GM19455 (cell line): Measurements from ENCODE around the gene SOBP.
"Not testable (repeated sequence)": the region's sequence is repeated elsewhere in the genome, so short reads cannot be mapped to it uniquely, and the experiment has no call there.

Experiments used
- ATAC-seq: cut with Tn5 transposase; IDR thresholded peaks from one replicate; pipeline ENCODE4 v1.9.1; 2021; ENCODE audit not compliant: unreplicated experiment

The SOBP gene

DNA sequence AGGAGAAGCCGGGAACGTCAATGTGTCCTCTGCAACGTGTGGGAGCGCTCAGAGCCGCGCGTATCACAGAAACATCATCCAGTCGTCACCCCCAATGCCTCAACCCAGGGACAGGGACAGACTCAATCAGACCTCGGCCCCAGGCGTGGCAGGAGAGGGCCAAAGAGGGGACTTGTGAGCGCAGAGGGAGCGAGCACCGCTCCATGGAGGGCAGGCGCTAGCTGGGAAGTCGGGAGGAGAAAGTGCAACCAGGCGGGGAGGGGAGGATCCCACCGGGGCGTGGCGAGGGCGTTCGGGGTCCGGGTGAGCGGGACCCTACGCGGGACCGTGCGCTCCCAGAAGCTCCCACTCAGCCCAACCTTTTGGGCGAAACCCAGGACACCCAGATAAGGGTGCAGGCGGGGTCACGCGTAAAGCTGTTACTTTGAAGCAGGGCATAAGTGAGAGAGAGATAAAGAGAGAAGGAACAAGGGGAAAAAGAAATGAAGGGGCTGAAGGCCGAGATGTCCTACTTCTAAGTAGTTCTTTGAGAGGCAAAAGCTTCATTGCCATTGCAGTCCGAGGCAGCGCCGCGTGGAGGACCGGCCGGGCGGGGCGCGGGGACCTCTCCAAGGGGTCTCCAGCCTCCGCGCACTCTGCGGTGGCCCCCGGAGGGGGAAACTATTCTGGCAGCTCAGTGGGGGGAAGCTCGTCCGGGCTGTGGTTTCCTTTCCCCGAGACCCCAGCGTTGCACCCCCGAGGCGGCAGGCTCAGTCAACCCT is 862 bp upstream of the SOBP start:
- ATAC-seq = no peak

GRCh38 chr6:107490566-107491137 is 735 bp downstream of the SOBP start:
- ATAC-seq = no peak

- no peak for ATAC-seq
Observed at GRCh38 chr6:107491138-107491609, 1.3 kb downstream of the SOBP start.

- ATAC-seq = no peak
Observed at GRCh38 chr6:107491760-107492660, 2.1 kb downstream of the SOBP start.

- ATAC-seq = no peak
Observed at GRCh38 chr6:107493158-107494057, 3.5 kb downstream of the SOBP start.

GRCh38 chr6:107495196-107495643 is 5.3 kb downstream of the SOBP start:
- ATAC-seq = no peak

DNA sequence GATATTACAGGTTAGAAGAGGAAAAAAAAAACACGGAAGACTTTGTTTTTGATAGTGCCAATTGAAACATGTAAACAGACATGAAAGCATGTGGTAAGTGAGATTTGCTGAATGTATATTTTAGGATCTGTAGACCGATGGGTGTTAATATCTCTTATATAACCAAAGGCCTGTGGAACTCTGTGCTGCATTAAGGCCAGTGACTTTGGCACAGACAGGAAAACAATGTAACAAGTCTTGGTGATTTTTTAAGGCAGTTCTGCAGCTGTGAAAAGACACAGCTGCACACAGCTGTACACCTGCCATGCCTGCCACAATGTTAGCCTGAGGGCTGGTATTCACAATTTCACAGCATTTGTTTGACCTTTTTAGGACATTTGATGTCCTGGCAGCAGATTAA is 6.1 kb downstream of the SOBP start:
- ATAC-seq = no peak

GRCh38 chr6:107496892-107497684 is 7.2 kb downstream of the SOBP start:
- no peak for ATAC-seq

DNA sequence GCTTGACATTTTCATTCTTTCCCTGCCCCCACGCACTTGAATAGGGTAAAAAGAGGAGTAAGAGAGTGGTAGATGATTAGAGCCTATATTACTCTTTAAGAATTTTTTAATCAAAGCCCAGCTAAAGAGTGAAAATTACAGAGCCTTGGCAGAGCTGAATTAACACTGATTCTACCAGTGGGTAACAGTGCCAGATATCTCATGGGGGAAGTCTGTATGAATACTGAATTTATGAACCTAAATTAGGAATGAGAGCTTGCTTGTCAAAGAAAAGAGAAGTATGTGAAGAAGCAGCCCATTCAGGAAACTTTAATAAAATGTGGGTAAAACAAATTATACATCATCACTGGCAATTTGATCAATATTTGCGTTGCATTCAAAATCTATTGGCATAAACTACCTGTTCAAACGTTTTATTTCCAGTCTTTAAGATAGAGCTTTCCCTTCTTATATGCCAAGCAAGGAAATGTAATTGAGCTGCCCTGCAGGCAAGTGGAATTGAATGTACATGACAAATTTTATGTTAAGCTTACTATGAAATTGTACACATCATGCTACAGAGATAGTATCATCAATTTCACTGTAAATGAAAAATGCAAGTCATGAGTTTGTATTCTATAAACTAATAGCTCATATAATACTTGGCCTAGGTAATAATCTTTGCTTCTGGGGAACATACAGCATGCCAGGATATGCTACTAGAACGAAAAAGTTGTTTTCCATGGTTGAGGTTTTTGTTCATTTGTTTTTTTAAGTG is 14.5 kb downstream of the SOBP start:
- no peak for ATAC-seq

DNA sequence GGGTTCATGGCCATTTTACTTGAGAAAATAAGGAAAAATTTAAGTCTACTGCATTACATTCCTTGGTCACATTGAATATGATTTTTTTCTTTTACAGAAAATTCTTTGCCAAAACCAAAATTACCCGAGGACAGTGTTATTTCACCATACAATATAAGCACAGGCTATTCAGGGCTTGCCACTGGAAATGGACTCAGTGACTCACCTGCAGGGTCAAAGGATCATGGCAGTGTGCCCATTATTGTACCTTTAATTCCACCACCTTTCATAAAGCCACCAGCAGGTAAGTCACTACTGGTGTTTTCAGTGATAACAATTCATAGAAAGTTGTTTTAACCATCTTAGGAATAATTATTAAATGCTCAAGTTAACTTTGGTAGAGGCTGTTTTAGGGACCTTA is 16.2 kb downstream of the SOBP start:
- ATAC-seq = no peak

GRCh38 chr6:107509506-107509905 is 19.6 kb downstream of the SOBP start:
- no peak for ATAC-seq

- no peak for ATAC-seq
Observed at GRCh38 chr6:107510108-107510507, 20.2 kb downstream of the SOBP start.

DNA sequence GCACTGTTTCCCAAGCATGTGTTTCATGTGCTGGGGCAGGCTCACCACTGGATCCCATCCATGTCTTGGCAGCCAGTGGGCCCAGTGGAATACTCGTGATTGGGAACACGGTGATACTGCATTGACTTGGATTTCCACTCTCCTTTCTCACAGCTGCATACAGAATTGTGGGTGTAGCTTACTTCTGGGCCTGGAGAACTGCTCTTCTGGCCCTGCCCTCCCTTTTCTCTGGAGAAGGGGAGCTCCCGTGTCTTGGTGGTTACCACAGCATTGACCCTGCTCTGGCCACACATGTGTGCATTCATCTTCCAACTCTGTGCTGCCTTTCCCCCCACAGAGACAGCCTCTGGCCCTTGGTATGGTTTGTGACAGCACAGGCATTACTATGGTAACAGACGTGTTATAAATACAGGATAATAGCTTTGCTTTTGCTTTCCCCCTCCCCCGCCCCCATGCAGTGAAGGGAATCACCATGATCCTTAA is 21.6 kb downstream of the SOBP start:
- no peak for ATAC-seq

DNA sequence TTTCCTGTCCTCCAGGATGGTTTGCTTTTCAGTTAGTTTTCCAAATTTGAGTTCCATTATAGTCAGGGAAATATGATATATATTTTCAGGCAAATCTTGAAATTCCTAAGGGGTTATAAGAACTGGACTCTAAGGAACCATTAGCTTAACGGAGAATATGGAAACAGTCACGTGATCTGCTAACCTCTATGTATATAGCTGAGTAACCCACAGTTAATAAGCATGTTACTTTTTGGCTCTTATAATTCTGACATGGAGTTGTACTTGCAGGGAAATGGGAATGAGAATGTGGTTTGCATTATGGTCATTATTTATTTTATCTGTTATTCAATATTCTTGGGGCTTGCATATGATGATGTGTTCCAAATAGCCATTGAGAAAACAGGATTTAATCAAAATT is 23.3 kb downstream of the SOBP start:
- no peak for ATAC-seq

GRCh38 chr6:107515955-107516354 is 26.0 kb downstream of the SOBP start:
- no peak for ATAC-seq

DNA sequence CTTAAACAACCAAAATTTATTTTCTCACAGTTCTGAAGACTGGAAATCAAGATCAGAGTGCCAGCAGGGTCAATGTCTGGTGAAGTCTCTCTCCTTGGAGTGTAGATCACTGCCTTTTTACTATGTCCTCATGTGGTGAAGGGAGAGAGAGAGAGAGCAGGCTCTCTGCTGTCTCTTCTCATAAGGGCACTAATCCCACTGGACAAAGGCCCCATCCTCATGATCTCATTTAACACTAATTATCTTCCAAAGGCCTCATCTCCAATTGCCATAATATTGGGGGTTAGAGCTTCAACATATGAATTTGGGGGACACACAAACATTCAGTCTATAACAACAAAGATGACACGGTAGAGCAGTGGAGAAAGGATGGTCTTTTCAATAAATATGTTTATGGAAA is 27.4 kb downstream of the SOBP start:
- ATAC-seq = no peak

DNA sequence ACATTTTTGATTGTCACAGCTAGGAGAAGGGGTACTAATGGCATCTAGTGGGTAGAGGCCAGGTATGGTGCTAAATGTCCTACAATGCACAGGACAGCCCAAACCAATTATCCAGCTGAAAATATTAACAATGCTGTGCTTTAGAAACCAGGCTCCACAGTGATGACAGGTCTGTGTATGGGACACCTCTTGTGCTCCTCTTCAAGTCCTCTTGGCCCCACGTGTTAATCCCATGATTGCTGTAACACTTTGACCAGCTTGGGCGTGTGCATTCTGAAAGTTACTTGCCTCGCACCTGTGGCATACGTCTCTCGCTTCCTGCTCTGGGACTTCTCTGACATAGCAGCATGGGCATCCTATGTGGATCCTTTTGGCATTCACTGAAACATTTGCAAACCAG is 29.3 kb downstream of the SOBP start:
- ATAC-seq = not testable (repeated sequence)

DNA sequence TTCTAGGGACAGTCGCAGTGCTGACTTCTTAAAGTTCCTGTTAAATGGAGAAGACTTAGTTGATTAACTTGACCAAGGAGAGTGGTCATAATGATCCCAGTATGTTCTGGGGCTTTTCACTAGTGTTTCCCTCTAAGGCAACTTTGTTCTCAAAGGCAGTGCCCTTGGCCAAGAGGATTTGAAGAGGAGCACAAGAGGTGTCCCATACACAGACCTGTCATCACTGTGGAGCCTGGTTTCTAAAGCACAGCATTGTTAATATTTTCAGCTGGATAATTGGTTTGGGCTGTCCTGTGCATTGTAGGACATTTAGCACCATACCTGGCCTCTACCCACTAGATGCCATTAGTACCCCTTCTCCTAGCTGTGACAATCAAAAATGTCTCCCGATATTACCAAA is 30.8 kb downstream of the SOBP start:
- ATAC-seq = not testable (repeated sequence)
